GM19397 (cell line): ENCODE results near the gene SLC2A3.
"Not testable (repeated sequence)": the region's sequence is repeated elsewhere in the genome, so short reads cannot be mapped to it uniquely, and the experiment has no call there.

Experiments
- ATAC-seq: cut with Tn5 transposase; IDR thresholded peaks from one replicate; pipeline ENCODE4 v1.9.1; 2021; ENCODE audit warnings: mild to moderate bottlenecking, moderate library complexity; ENCODE audit not compliant: unreplicated experiment

SLC2A3 gene

GRCh38 chr12:7953912-7954311 is 17.9 kb upstream of the SLC2A3 start:
- ATAC-seq, result not testable (repeated sequence)

GRCh38 chr12:7951671-7952070 is 15.7 kb upstream of the SLC2A3 start:
- ATAC-seq, result no peak

GRCh38 chr12:7950230-7950943 is 14.4 kb upstream of the SLC2A3 start:
- ATAC-seq, result not testable (repeated sequence)

GRCh38 chr12:7948589-7949260 is 12.7 kb upstream of the SLC2A3 start:
- ATAC-seq, result no peak

GRCh38 chr12:7947011-7947410 is 11.0 kb upstream of the SLC2A3 start:
- no peak for ATAC-seq

- ATAC-seq, result not testable (repeated sequence)
Observed at GRCh38 chr12:7944760-7945159, 8.8 kb upstream of the SLC2A3 start.

GRCh38 chr12:7940906-7941305 is 4.9 kb upstream of the SLC2A3 start:
- ATAC-seq, result no peak

- ATAC-seq, result no peak
Observed at GRCh38 chr12:7937833-7938506, 2.0 kb upstream of the SLC2A3 start.

GRCh38 chr12:7934889-7935492 is 996 bp downstream of the SLC2A3 start:
- ATAC-seq, result no peak

- no peak for ATAC-seq
Observed at GRCh38 chr12:7934091-7934888, 1.7 kb downstream of the SLC2A3 start.

- peak; percentile 80 for ATAC-seq
Observed at GRCh38 chr12:7933255-7933726, 2.7 kb downstream of the SLC2A3 start.

GRCh38 chr12:7932599-7933240 is 3.3 kb downstream of the SLC2A3 start:
- not testable (repeated sequence) for ATAC-seq

GRCh38 chr12:7929083-7929792 is 6.7 kb downstream of the SLC2A3 start:
- no peak for ATAC-seq

GRCh38 chr12:7927470-7927869 is 8.5 kb downstream of the SLC2A3 start:
- no peak for ATAC-seq

- not testable (repeated sequence) for ATAC-seq
Observed at GRCh38 chr12:7926068-7926666, 9.8 kb downstream of the SLC2A3 start.

GRCh38 chr12:7923241-7924236 is 12.4 kb downstream of the SLC2A3 start:
- no peak for ATAC-seq

- not testable (repeated sequence) for ATAC-seq
Observed at GRCh38 chr12:7921181-7921580, 14.8 kb downstream of the SLC2A3 start.

- ATAC-seq, result not testable (repeated sequence)
Observed at GRCh38 chr12:7918268-7918590, 17.8 kb downstream of the SLC2A3 start.
